GM12872 (cell line): ENCODE results near the gene LRRC15.

Source experiments
- CTCF ChIP-seq: IDR thresholded peaks from 3 replicates; pipeline ENCODE4 v1.5.1; 2011; ENCODE audit warnings: low read depth, mild to moderate bottlenecking, low read length, moderate library complexity; ENCODE audit not compliant: insufficient read depth

LRRC15 gene

GRCh38 chr3:194392576-194392975 is 23.0 kb upstream of the LRRC15 start:
- no peak for TF ChIP-seq CTCF

GRCh38 chr3:194390835-194391234 is 21.3 kb upstream of the LRRC15 start:
- no peak for TF ChIP-seq CTCF

- TF ChIP-seq CTCF: no peak
These were observed 19.7 kb upstream of the LRRC15 start for GRCh38 chr3:194389269-194389668.

- no peak for TF ChIP-seq CTCF
These were observed 18.4 kb upstream of the LRRC15 start for GRCh38 chr3:194387926-194388418.

- TF ChIP-seq CTCF: no peak
These were observed 17.7 kb upstream of the LRRC15 start for GRCh38 chr3:194387276-194387675.

GRCh38 chr3:194386648-194387047 is 17.1 kb upstream of the LRRC15 start:
- no peak for TF ChIP-seq CTCF

GRCh38 chr3:194386066-194386465 is 16.5 kb upstream of the LRRC15 start:
- no peak for TF ChIP-seq CTCF
